WTC11 (cell line): ENCODE results near the gene NEIL3. TPM values are rescaled to one million over a fixed set of nuclear protein-coding genes. Genes with fewer than 3 reads are reported as not detected.

ENCODE experiments used
- ATAC-seq: fragments of 200-7000 bp; cut with Tn5 transposase; 2 replicates; pipeline ENCODE4 v1.10.0; 2021; ENCODE audit warnings: mild to moderate bottlenecking, moderate library complexity
- CTCF ChIA-PET: fragments of 300-600 bp; sonication (Branson Sonifier 250); formaldehyde crosslinking; loops from one replicate; lab custom pipeline; 2021; ENCODE audit warnings: antibody characterized with exemption; lab: Charles Lee
- POLR2A ChIA-PET: fragments of 350-600 bp; sonication (Branson Sonifier 250); formaldehyde crosslinking; loops from one replicate; lab custom pipeline; 2021; ENCODE audit warnings: antibody characterized with exemption; lab: Charles Lee
- DNase-seq: peaks from one replicate; pipeline ENCODE4 v3.0.0; 2021; ENCODE audit warnings: low spot score
- H3K27ac Mint-ChIP-seq: 2 replicates; pipeline ENCODE4 v1.8.0; 2021; ENCODE audit warnings: mixed read lengths
- H3K27me3 Mint-ChIP-seq: 2 replicates; pipeline ENCODE4 v1.8.0; 2021; ENCODE audit warnings: low read depth, mild to moderate bottlenecking, moderate library complexity, mixed read lengths
- H3K36me3 Mint-ChIP-seq: 2 replicates; pipeline ENCODE4 v1.8.0; 2021; ENCODE audit warnings: mixed read lengths
- H3K4me1 Mint-ChIP-seq: 2 replicates; pipeline ENCODE4 v1.8.0; 2022; ENCODE audit warnings: mixed read lengths
- H3K4me3 Mint-ChIP-seq: 2 replicates; pipeline ENCODE4 v1.8.0; 2021; ENCODE audit warnings: mild to moderate bottlenecking, moderate library complexity, mixed read lengths
- H3K9me3 Mint-ChIP-seq: 2 replicates; pipeline ENCODE4 v1.8.0; 2021; ENCODE audit warnings: mixed read lengths
- EMX1 ChIP-seq: fragments of 250-450 bp; sonication (Bioruptor Pico); IDR thresholded peaks from 2 replicates; pipeline ENCODE4 v1.8.0; 2021; ENCODE audit warnings: mild to moderate bottlenecking
- ESRRA ChIP-seq: sonication (generic); formaldehyde crosslinking; IDR thresholded peaks from 2 replicates; pipeline ENCODE4 v1.8.1; 2022; ENCODE audit warnings: mild to moderate bottlenecking, missing genetic modification reagents, borderline replicate concordance
- ETV6 ChIP-seq: sonication (generic); formaldehyde crosslinking; IDR thresholded peaks from 2 replicates; pipeline ENCODE4 v1.8.1; 2022; ENCODE audit warnings: mild to moderate bottlenecking, missing genetic modification reagents
- HMGA2 ChIP-seq: fragments of 250-450 bp; sonication (Bioruptor Pico); IDR thresholded peaks from 2 replicates; pipeline ENCODE4 v1.4.0; 2021; ENCODE audit warnings: mild to moderate bottlenecking, moderate library complexity
- MYBL2 ChIP-seq: sonication (generic); formaldehyde crosslinking; IDR thresholded peaks from 2 replicates; pipeline ENCODE4 v1.8.1; 2023; ENCODE audit warnings: mild to moderate bottlenecking, moderate library complexity, missing genetic modification reagents
- SMAD3 ChIP-seq: sonication (generic); formaldehyde crosslinking; IDR thresholded peaks from 2 replicates; pipeline ENCODE4 v1.8.0; 2022; ENCODE audit warnings: missing genetic modification reagents, mild to moderate bottlenecking, borderline replicate concordance
- SP1 ChIP-seq: sonication (generic); formaldehyde crosslinking; conservative IDR thresholded peaks from 2 replicates; pipeline ENCODE4 v1.8.1; 2022; ENCODE audit warnings: missing genetic modification reagents
- STAT6 ChIP-seq: sonication (generic); formaldehyde crosslinking; conservative IDR thresholded peaks from 2 replicates; pipeline ENCODE4 v1.8.1; 2023; ENCODE audit warnings: mild to moderate bottlenecking, low read depth, missing genetic modification reagents, moderate library complexity
- TCF7 ChIP-seq: sonication (generic); formaldehyde crosslinking; IDR thresholded peaks from 2 replicates; pipeline ENCODE4 v1.8.0; 2022; ENCODE audit warnings: mild to moderate bottlenecking, low read depth, missing genetic modification reagents, moderate library complexity
- TP53 ChIP-seq: sonication (generic); formaldehyde crosslinking; IDR thresholded peaks from 2 replicates; pipeline ENCODE4 v1.8.1; 2023; ENCODE audit warnings: mild to moderate bottlenecking, missing genetic modification reagents
- USF1 ChIP-seq: sonication (generic); formaldehyde crosslinking; IDR thresholded peaks from 2 replicates; pipeline ENCODE4 v1.8.0; 2022; ENCODE audit warnings: mild to moderate bottlenecking, missing genetic modification reagents
- ZBTB43 ChIP-seq: sonication (generic); formaldehyde crosslinking; IDR thresholded peaks from 2 replicates; pipeline ENCODE4 v1.8.1; 2023; ENCODE audit warnings: mild to moderate bottlenecking, missing genetic modification reagents
- ZMAT4 ChIP-seq: fragments of 250-450 bp; sonication (Bioruptor Pico); IDR thresholded peaks from 2 replicates; pipeline ENCODE4 v1.9.0; 2021; ENCODE audit warnings: mild to moderate bottlenecking
- ZNF219 ChIP-seq: sonication (generic); formaldehyde crosslinking; IDR thresholded peaks from 2 replicates; pipeline ENCODE4 v1.8.0; 2023; ENCODE audit warnings: missing genetic modification reagents, mild to moderate bottlenecking, borderline replicate concordance
- ZNF396 ChIP-seq: fragments of 250-450 bp; sonication (Bioruptor Pico); IDR thresholded peaks from 2 replicates; pipeline ENCODE4 v1.8.0; 2021; ENCODE audit warnings: mild to moderate bottlenecking, moderate library complexity, borderline replicate concordance
- ZNF671 ChIP-seq: fragments of 250-450 bp; sonication (Bioruptor Pico); IDR thresholded peaks from 2 replicates; pipeline ENCODE4 v1.8.0; 2021; ENCODE audit warnings: mild to moderate bottlenecking
- total RNA-seq: library from RNA; stranded (reverse); gene quantifications from 3 replicates; pipeline ENCODE4 v1.2.3, GENCODE V29; 2021
- TF ChIP-seq, protein P1 (sequence below): fragments of 250-450 bp; sonication (Bioruptor Pico); IDR thresholded peaks from 2 replicates; pipeline ENCODE4 v1.9.0; 2021; ENCODE audit warnings: mild to moderate bottlenecking, borderline replicate concordance
- TF ChIP-seq, protein P2 (sequence below): sonication (generic); formaldehyde crosslinking; IDR thresholded peaks from 2 replicates; pipeline ENCODE4 v1.8.0; 2022; ENCODE audit warnings: mild to moderate bottlenecking, missing genetic modification reagents
- TF ChIP-seq, protein P3 (sequence below): sonication (generic); formaldehyde crosslinking; IDR thresholded peaks from 2 replicates; pipeline ENCODE4 v1.8.1; 2022; ENCODE audit warnings: mild to moderate bottlenecking, moderate library complexity, missing genetic modification reagents

Gene NEIL3
- total RNA-seq, 1 experiment from 2014 or later: 9.9 TPM

GRCh38 chr4:177386278-177386815 lies 76.7 kb downstream of the NEIL3 start:
- POLR2A ChIA-PET: interaction anchor here (0.7 kb wide), 1 partner anchor 55 kb away, joined by 6 read pairs; no protein-coding TSS in a partner anchor
- ATAC-seq: no peak
- Mint-ChIP-seq H3K27ac (no peak overlapping the region), H3K4me1 (no peaks in the 10 kb centered on the region), H3K36me3 (peaks cover 2% of the 10 kb centered on the region; the same call in 1 of the 2 replicates), H3K27me3 (no peaks in the 10 kb centered on the region), H3K9me3 (no peaks in the 10 kb centered on the region; the same call in 1 of the 2 replicates), H3K4me3 (no peak overlapping the region)
- CTCF ChIA-PET: no interaction called here
- TF ChIP-seq TCF7 (CRISPR knock-in tag): no peak
- TF ChIP-seq, protein P1, sequence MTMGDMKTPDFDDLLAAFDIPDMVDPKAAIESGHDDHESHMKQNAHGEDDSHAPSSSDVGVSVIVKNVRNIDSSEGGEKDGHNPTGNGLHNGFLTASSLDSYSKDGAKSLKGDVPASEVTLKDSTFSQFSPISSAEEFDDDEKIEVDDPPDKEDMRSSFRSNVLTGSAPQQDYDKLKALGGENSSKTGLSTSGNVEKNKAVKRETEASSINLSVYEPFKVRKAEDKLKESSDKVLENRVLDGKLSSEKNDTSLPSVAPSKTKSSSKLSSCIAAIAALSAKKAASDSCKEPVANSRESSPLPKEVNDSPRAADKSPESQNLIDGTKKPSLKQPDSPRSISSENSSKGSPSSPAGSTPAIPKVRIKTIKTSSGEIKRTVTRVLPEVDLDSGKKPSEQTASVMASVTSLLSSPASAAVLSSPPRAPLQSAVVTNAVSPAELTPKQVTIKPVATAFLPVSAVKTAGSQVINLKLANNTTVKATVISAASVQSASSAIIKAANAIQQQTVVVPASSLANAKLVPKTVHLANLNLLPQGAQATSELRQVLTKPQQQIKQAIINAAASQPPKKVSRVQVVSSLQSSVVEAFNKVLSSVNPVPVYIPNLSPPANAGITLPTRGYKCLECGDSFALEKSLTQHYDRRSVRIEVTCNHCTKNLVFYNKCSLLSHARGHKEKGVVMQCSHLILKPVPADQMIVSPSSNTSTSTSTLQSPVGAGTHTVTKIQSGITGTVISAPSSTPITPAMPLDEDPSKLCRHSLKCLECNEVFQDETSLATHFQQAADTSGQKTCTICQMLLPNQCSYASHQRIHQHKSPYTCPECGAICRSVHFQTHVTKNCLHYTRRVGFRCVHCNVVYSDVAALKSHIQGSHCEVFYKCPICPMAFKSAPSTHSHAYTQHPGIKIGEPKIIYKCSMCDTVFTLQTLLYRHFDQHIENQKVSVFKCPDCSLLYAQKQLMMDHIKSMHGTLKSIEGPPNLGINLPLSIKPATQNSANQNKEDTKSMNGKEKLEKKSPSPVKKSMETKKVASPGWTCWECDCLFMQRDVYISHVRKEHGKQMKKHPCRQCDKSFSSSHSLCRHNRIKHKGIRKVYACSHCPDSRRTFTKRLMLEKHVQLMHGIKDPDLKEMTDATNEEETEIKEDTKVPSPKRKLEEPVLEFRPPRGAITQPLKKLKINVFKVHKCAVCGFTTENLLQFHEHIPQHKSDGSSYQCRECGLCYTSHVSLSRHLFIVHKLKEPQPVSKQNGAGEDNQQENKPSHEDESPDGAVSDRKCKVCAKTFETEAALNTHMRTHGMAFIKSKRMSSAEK (CRISPR knock-in tag): no peak
- TF ChIP-seq ETV6 (CRISPR knock-in tag): no peak
- no peak for TF ChIP-seq EMX1 (CRISPR knock-in tag)
- no peak for TF ChIP-seq ZBTB43
- TF ChIP-seq MYBL2 (CRISPR knock-in tag): no peak
- no peak for TF ChIP-seq SP1 (CRISPR knock-in tag)
- TF ChIP-seq TP53: no peak
- TF ChIP-seq SMAD3 (CRISPR knock-in tag): no peak
- no peak for TF ChIP-seq USF1
- TF ChIP-seq HMGA2 (CRISPR knock-in tag): no peak
- no peak for TF ChIP-seq ZNF396 (CRISPR knock-in tag)
- DNase-seq: no peak

GRCh38 chr4:177391287-177391686 lies 81.6 kb downstream of the NEIL3 start:
- H3K4me3 Mint-ChIP-seq: no peak overlapping the region
- no peaks in the 10 kb centered on the region for H3K36me3 Mint-ChIP-seq
- DNase-seq (no peak), ATAC-seq (no peak)
- CTCF ChIA-PET: interaction anchor here (1.0 to 1.4 kb wide), 2 partner anchors 10 to 141 kb away, joined by 3 to 9 read pairs; no protein-coding TSS in a partner anchor
- no peaks in the 10 kb centered on the region for H3K9me3 Mint-ChIP-seq
- POLR2A ChIA-PET: interaction anchor here (0.6 kb wide), 1 partner anchor 45 kb away, joined by 5 read pairs; no protein-coding TSS in a partner anchor
- H3K27ac Mint-ChIP-seq: no peak overlapping the region
- no peaks in the 10 kb centered on the region for H3K27me3 Mint-ChIP-seq
- TF ChIP-seq SMAD3 (CRISPR knock-in tag) (no peak), ESRRA (CRISPR knock-in tag) (no peak), ZNF671 (CRISPR knock-in tag) (no peak), ZNF219 (CRISPR knock-in tag) (no peak), STAT6 (CRISPR knock-in tag) (no peak), ZMAT4 (CRISPR knock-in tag) (no peak)
- TF ChIP-seq, protein P2, sequence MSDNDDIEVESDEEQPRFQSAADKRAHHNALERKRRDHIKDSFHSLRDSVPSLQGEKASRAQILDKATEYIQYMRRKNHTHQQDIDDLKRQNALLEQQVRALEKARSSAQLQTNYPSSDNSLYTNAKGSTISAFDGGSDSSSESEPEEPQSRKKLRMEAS (CRISPR knock-in tag): no peak
- TF ChIP-seq, protein P3, sequence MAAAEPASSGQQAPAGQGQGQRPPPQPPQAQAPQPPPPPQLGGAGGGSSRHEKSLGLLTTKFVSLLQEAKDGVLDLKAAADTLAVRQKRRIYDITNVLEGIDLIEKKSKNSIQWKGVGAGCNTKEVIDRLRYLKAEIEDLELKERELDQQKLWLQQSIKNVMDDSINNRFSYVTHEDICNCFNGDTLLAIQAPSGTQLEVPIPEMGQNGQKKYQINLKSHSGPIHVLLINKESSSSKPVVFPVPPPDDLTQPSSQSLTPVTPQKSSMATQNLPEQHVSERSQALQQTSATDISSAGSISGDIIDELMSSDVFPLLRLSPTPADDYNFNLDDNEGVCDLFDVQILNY (CRISPR knock-in tag): no peak
- H3K4me1 Mint-ChIP-seq: peaks cover under 1% of the 10 kb centered on the region; the same call in 1 of the 2 replicates
